ENCODE data around the gene PPOX. TPM values are rescaled to one million over a fixed set of nuclear protein-coding genes. Genes with fewer than 3 reads are reported as not detected.

Gene PPOX
- total RNA-seq, 1 donor = 14.0 TPM

- H3K4me3 ChIP-seq (ENCODE audit: low read depth, low read length) = no peak overlapping the region
- no peak for DNase-seq (ENCODE audit: low read depth)
- no peak for TF ChIP-seq CTCF (IDR thresholded peaks at IDR 0.05; ENCODE audit: insufficient read depth, low read length)
Measured at GRCh38 chr1:161168906-161169305, 2.7 kb downstream of the PPOX start.

- DNase-seq (ENCODE audit: low read depth) = no peak
- H3K4me3 ChIP-seq (ENCODE audit: low read depth, low read length) = no peak overlapping the region
- peak; percentile 26 for TF ChIP-seq CTCF (IDR thresholded peaks at IDR 0.05; ENCODE audit: insufficient read depth, low read length)
Measured at GRCh38 chr1:161171191-161171590, 5.0 kb downstream of the PPOX start.

- TF ChIP-seq CTCF (IDR thresholded peaks at IDR 0.05; ENCODE audit: insufficient read depth, low read length) = no peak
- DNase-seq (ENCODE audit: low read depth) = no peak
- no peak overlapping the region for H3K4me3 ChIP-seq (ENCODE audit: low read depth, low read length)
Measured at GRCh38 chr1:161171696-161172095, 5.5 kb downstream of the PPOX start.

GRCh38 chr1:161172349-161172748, 6.1 kb downstream of the PPOX start:
- no peak for DNase-seq (ENCODE audit: low read depth)
- H3K4me3 ChIP-seq (ENCODE audit: low read depth, low read length) = no peak overlapping the region
- TF ChIP-seq CTCF (IDR thresholded peaks at IDR 0.05; ENCODE audit: insufficient read depth, low read length) = no peak

GRCh38 chr1:161172776-161173376, 6.7 kb downstream of the PPOX start:
- DNase-seq (ENCODE audit: low read depth) = peak; percentile 90
- H3K4me3 ChIP-seq (ENCODE audit: low read depth, low read length) = no peak overlapping the region
- no peak for TF ChIP-seq CTCF (IDR thresholded peaks at IDR 0.05; ENCODE audit: insufficient read depth, low read length)

GRCh38 chr1:161173711-161174110, 7.5 kb downstream of the PPOX start:
- DNase-seq (ENCODE audit: low read depth) = no peak
- H3K4me3 ChIP-seq (ENCODE audit: low read depth, low read length) = no peak overlapping the region
- no peak for TF ChIP-seq CTCF (IDR thresholded peaks at IDR 0.05; ENCODE audit: insufficient read depth, low read length)

GRCh38 chr1:161174911-161175310, 8.7 kb downstream of the PPOX start:
- no peak for DNase-seq (ENCODE audit: low read depth)
- H3K4me3 ChIP-seq (ENCODE audit: low read depth, low read length) = no peak overlapping the region
- TF ChIP-seq CTCF (IDR thresholded peaks at IDR 0.05; ENCODE audit: insufficient read depth, low read length) = no peak

All from fibroblast of the aortic adventitia (primary cell).